GM12878 (cell line): ENCODE results near the gene CTSH. TPM values are rescaled to one million over a fixed set of nuclear protein-coding genes. Genes with fewer than 3 reads are reported as not detected.

Source experiments
- ATAC-seq: fragments of 200-7000 bp; cut with Tn5 transposase; 3 replicates; pipeline ENCODE4 v1.9.1; 2020; ENCODE audit warnings: mild to moderate bottlenecking, moderate library complexity
- BruUV-seq: library from RNA; stranded (reverse); fragments of 400-500 nt; replicated peaks from 2 replicates; lab custom pipeline; 2021; lab: Mats Ljungman, UMichigan
- CTCF ChIA-PET: fragments of 300-600 bp; sonication (Branson Sonifier 250); formaldehyde crosslinking; extraction: SDS; loops from one replicate; lab custom pipeline; 2021; ENCODE audit warnings: inconsistent platforms; lab: Yijun Ruan, JAX
- POLR2A ChIA-PET: fragments of 350-600 bp; formaldehyde crosslinking; extraction: SDS; loops from one replicate; lab custom pipeline; 2021; ENCODE audit warnings: inconsistent platforms; lab: Charles Lee
- RAD21 ChIA-PET: fragments of 300-600 bp; sonication (Branson Sonifier 250); formaldehyde crosslinking; loops from one replicate; lab custom pipeline; 2023; ENCODE audit warnings: antibody characterized with exemption; ENCODE audit not compliant: unreplicated experiment; lab: Charles Lee
- SMC1A ChIA-PET: fragments of 300-600 bp; sonication (Branson Sonifier 250); formaldehyde crosslinking; loops from one replicate; lab custom pipeline; 2023; ENCODE audit not compliant: unreplicated experiment, uncharacterized antibody; lab: Charles Lee
- DNase-seq: peaks from one replicate; pipeline ENCODE4 v3.0.0-alpha.2; 2011; ENCODE audit warnings: low read depth, low spot score
- FAIRE-seq: peaks from 3 replicates; lab custom pipeline; 2011; peaks lifted over from hg19 to GRCh38; lab: Jason Lieb, UNC
- H2AFZ ChIP-seq: 2 replicates; pipeline ENCODE4 v1.6.0; 2011; ENCODE audit warnings: low read depth, low read length, control low read depth; ENCODE audit not compliant: control insufficient read depth
- H3K27ac ChIP-seq: 2 replicates; pipeline ENCODE4 v1.5.1; 2011; ENCODE audit warnings: control low read depth; ENCODE audit not compliant: control insufficient read depth, insufficient read depth
- H3K27me3 ChIP-seq, 2 experiments: replicated peaks in 1 of 2; 2 replicates each; pipeline versions ENCODE4 v1.6.0 to v1.6.1; 2011; ENCODE audit warnings: low read length in 1 of 2; ENCODE audit not compliant: control insufficient read depth in 2 of 2, insufficient read depth in 2 of 2
- H3K36me3 ChIP-seq, 2 experiments: 2 replicates each; pipeline ENCODE4 v1.5.1; 2011; ENCODE audit warnings: low read length in 1 of 2; ENCODE audit not compliant: control insufficient read depth in 2 of 2, insufficient read depth in 2 of 2
- H3K4me1 ChIP-seq: 2 replicates; pipeline ENCODE4 v1.6.1; 2011; ENCODE audit warnings: mild to moderate bottlenecking, low read length, moderate library complexity, mixed read lengths; ENCODE audit not compliant: control insufficient read depth, insufficient read depth
- H3K4me2 ChIP-seq: 2 replicates; pipeline ENCODE4 v1.6.0; 2011; ENCODE audit warnings: control low read depth; ENCODE audit not compliant: control insufficient read depth, insufficient read depth
- H3K4me3 ChIP-seq: fragments of 200-600 bp; sonication (generic); 2 replicates; pipeline ENCODE4 v1.5.1; 2016
- H3K79me2 ChIP-seq: 2 replicates; pipeline ENCODE4 v1.6.0; 2011; ENCODE audit warnings: low read length; ENCODE audit not compliant: control insufficient read depth, insufficient read depth
- H3K9ac ChIP-seq: 2 replicates; pipeline ENCODE4 v1.8.0; 2011; ENCODE audit warnings: low read length, control low read depth, mixed read lengths; ENCODE audit not compliant: control insufficient read depth, insufficient read depth
- H3K9me3 ChIP-seq: replicated peaks from 3 replicates; pipeline ENCODE4 v1.5.1; 2011; ENCODE audit warnings: mild to moderate bottlenecking, low read length; ENCODE audit not compliant: control insufficient read depth, insufficient read depth
- H4K20me1 ChIP-seq: 2 replicates; pipeline ENCODE4 v1.6.0; 2011; ENCODE audit not compliant: control insufficient read depth, insufficient read depth
- BHLHE40 ChIP-seq, 2 experiments: fragments of 450-650 bp in 1 of 2; IDR thresholded peaks; 2 replicates each; pipeline ENCODE4 v1.6.1; 2011 to 2017; ENCODE audit warnings: low read depth in 2 of 2, borderline replicate concordance in 1 of 2, improper control_type of control experiment in 1 of 2, low read length in 1 of 2, mild to moderate bottlenecking in 1 of 2
- IKZF2 ChIP-seq, 2 experiments: fragments of 450-650 bp; IDR thresholded peaks; 2 replicates each; pipeline ENCODE4 v1.6.1; 2017; ENCODE audit warnings: mild to moderate bottlenecking in 2 of 2, moderate library complexity in 2 of 2
- LARP7 ChIP-seq: fragments of 450-650 bp; IDR thresholded peaks from 2 replicates; pipeline ENCODE4 v1.6.1; 2017; ENCODE audit warnings: mild to moderate bottlenecking
- PAX5 ChIP-seq: IDR thresholded peaks from 2 replicates; pipeline ENCODE4 v1.6.1; 2011; ENCODE audit warnings: low read depth, low read length, borderline replicate concordance
- RBBP5 ChIP-seq: fragments of 200-600 bp; sonication (generic); conservative IDR thresholded peaks from 2 replicates; pipeline ENCODE4 v1.6.1; 2016
- RUNX3 ChIP-seq: IDR thresholded peaks from 2 replicates; pipeline ENCODE4 v1.6.1; 2012; ENCODE audit warnings: low read length, inconsistent platforms
- WGBS: methylation state at CpG from one replicate; pipeline ENCODE4 v1.1.6; 2016; ENCODE audit warnings: low lambda C conversion rate; ENCODE audit not compliant: insufficient replicate concordance, insufficient coverage; ENCODE audit errors: missing lambda C conversion rate; 5-methylcytosine and 5-hydroxymethylcytosine counted together
- in situ Hi-C: fragments of 300-500 bp; cut with MboI; formaldehyde crosslinking; loops from 9 replicates; pipeline ENCODE4 v1.14.3; 2018; ENCODE audit warnings: mixed read lengths
- intact Hi-C: fragments of 100-400 bp; cut with micrococcal nuclease; formaldehyde crosslinking; loops from one replicate; pipeline ENCODE4 v1.14.2; 2022; ENCODE audit not compliant: unreplicated experiment
- polyA plus RNA-seq, 11 experiments: library from polyadenylated mRNA; depleted of rRNA in 4 of 11; unstranded in 6 of 11; stranded (reverse) in 5 of 11; fragments of >200 nt; fragmentation: Nextera tagmentation in 4 of 11; fragmentation: Illumina TruSeq in 1 of 11; extraction: Ambion mirVana in 4 of 11; extraction: Trizol in 1 of 11; gene quantifications; 1 replicate in 1 of 11; 2 replicates in 10 of 11; pipeline versions ENCODE4 v1.2.1 to v1.2.3, GENCODE V29; 2011 to 2016; ENCODE audit warnings: inconsistent platforms in 2 of 11, missing spikeins in 2 of 11, low read depth in 1 of 11
- total RNA-seq, 4 experiments: library from RNA; depleted of rRNA in 3 of 4; stranded (reverse); fragments of >200 nt in 3 of 4; fragmentation: Illumina TruSeq in 1 of 4; extraction: Trizol in 1 of 4; gene quantifications; 2 replicates each; pipeline versions ENCODE4 v1.2.1 to v1.2.3, GENCODE V29; 2013 to 2021
- TF ChIP-seq, protein P1 (sequence below), 3 experiments: IDR thresholded peaks in 2 of 3; conservative IDR thresholded peaks in 1 of 3; 2 replicates each; pipeline ENCODE4 v1.5.1; 2011; ENCODE audit warnings: low read depth in 3 of 3, low read length in 3 of 3, mild to moderate bottlenecking in 3 of 3, control low read depth in 2 of 3, moderate library complexity in 2 of 3, inconsistent platforms in 1 of 3, mixed read lengths in 1 of 3; ENCODE audit not compliant: control insufficient read depth in 2 of 3, insufficient read depth in 1 of 3; ENCODE audit errors: extremely low read depth in 1 of 3

The CTSH gene
- total and polyA plus RNA-seq, 10 of the 15 experiments (the other 5 are each of a cell fraction or from before 2014, with no cell fraction given), result 30.2 to 1,212 (median 519) TPM

DNA sequence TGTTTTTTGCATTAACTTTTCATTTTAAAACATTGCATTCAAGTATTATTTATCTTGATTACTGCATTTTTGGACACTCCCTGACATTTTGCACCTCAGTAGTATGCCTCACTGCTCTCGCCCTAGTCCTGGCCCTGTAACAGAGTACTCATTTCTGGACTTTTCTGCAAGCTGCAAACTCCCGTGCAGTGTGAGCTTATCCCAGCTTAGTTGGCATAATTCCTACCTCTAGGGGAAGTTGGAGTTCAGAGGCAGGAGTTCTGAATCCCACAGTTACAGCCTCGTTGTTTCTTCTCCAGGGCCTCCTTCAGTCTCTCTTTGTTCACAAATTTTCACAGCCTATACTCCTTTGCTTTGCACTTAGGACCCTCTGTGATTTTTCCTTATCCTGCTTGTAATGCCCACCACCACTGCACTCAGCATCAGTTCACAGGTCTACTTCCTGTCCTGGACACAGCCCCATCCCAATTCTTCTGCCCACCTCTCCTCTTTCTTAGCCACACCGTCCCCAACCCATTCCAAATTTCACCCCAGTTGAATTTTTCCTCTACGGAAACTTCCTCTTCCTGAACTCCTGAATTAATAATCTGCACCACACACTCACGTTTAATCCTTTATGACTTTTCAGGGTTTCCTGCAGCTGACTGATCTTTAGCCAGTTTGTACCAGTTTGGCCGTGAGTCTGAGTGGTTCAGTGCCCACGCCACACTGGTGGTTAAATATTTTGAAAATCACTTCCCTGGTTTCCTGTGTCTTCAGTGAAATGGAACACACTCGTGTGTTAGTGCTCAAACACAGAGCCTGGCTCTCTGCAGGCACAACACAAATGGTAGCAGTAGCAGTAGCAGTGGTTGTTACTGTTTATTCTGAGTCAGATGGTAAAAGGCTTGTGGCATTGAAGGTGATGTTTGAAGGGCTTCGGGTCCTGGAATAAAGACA is 6.3 kb upstream of the CTSH start:
- intact Hi-C loops (no loop called here), in situ Hi-C loops (no loop called here)
- SMC1A ChIA-PET, result interaction anchor here (0.6 to 1.6 kb wide), 3 partner anchors 9 to 27 kb away, joined by 4 to 5 read pairs (median 5); no protein-coding TSS in a partner anchor
- CTCF ChIA-PET, result no interaction called here
- POLR2A ChIA-PET, result no interaction called here
- no peak for DNase-seq
- Histone ChIP-seq H3K79me2 (no peaks in the 10 kb centered on the region), H3K9ac (no peak overlapping the region; the same call in 1 of the 2 replicates), H3K27me3 (no peaks in the 10 kb centered on the region; a peak in 1 of 4 replicates), H4K20me1 (no peaks in the 10 kb centered on the region), H3K4me2 (0 out of 2 replicates have a peak overlapping the region, but pooled peaks have one; percentile 21), H3K4me1 (peaks cover 12% of the 10 kb centered on the region)
- 31% methylated on average over 10 of the region's 10 CpGs for WGBS
- RAD21 ChIA-PET, result interaction anchor here (1.4 kb wide), 1 partner anchor 26 kb away, joined by 3 read pairs; no protein-coding TSS in a partner anchor
- TF ChIP-seq BHLHE40 (IDR thresholded peaks at IDR 0.05; ENCODE audit: borderline replicate concordance in 1 of 2, low read depth in 2 of 2, low read length in 1 of 2), result peak; percentile 30 to 61; a peak in 2 of 4 replicates
- TF ChIP-seq LARP7, result no peak
- TF ChIP-seq IKZF2 (IDR thresholded peaks at IDR 0.05), result peak; percentile 44 to 49; a peak in 3 of 4 replicates
- peak; percentile 49 for TF ChIP-seq RUNX3
- TF ChIP-seq, protein P1, sequence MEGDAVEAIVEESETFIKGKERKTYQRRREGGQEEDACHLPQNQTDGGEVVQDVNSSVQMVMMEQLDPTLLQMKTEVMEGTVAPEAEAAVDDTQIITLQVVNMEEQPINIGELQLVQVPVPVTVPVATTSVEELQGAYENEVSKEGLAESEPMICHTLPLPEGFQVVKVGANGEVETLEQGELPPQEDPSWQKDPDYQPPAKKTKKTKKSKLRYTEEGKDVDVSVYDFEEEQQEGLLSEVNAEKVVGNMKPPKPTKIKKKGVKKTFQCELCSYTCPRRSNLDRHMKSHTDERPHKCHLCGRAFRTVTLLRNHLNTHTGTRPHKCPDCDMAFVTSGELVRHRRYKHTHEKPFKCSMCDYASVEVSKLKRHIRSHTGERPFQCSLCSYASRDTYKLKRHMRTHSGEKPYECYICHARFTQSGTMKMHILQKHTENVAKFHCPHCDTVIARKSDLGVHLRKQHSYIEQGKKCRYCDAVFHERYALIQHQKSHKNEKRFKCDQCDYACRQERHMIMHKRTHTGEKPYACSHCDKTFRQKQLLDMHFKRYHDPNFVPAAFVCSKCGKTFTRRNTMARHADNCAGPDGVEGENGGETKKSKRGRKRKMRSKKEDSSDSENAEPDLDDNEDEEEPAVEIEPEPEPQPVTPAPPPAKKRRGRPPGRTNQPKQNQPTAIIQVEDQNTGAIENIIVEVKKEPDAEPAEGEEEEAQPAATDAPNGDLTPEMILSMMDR (IDR thresholded peaks at IDR 0.05 in 2 of 3, conservative IDR thresholded peaks at IDR 0.05 in 1 of 3; ENCODE audit: control insufficient read depth in 2 of 3, extremely low read depth in 1 of 3, insufficient read depth in 1 of 3, low read depth in 3 of 3, low read length in 3 of 3), result no peak
- no peak for TF ChIP-seq RBBP5
- TF ChIP-seq PAX5, result no peak
- TF ChIP-seq, all 136 proteins: peak for 3
- Histone ChIP-seq H3K27ac (no peak overlapping the region), H3K9me3 (no peaks in the 10 kb centered on the region), H3K36me3 (no peaks in the 10 kb centered on the region), H3K4me3 (no peak overlapping the region), H2AFZ (peak overlapping the region; percentile 53)
- BruUV-seq, result no TSS peak
- peak; percentile 76 for ATAC-seq
- peak; percentile 56 for FAIRE-seq
